SW 1271 (cell line): ENCODE results near the gene B4GALT2.

Experiments used
- DNase-seq, 2 experiments: peaks; one replicate each; lab custom pipeline; 2025; lab: John Stamatoyannopoulos, UW

The B4GALT2 gene

GRCh38 chr1:44002606-44003157, 23.7 kb downstream of the B4GALT2 start:
- DNase-seq: no peak

GRCh38 chr1:44008259-44008658, 29.2 kb downstream of the B4GALT2 start:
- DNase-seq: no peak

- DNase-seq: no peak
These were observed 32.0 kb downstream of the B4GALT2 start for GRCh38 chr1:44010935-44011471.

- no peak for DNase-seq
These were observed 33.4 kb downstream of the B4GALT2 start for GRCh38 chr1:44012404-44012803.

GRCh38 chr1:44012941-44013609, 34.1 kb downstream of the B4GALT2 start:
- no peak for DNase-seq

- DNase-seq: no peak
These were observed 34.9 kb downstream of the B4GALT2 start for GRCh38 chr1:44013949-44014348.

- DNase-seq: no peak
These were observed 35.5 kb downstream of the B4GALT2 start for GRCh38 chr1:44014365-44015104.

- no peak for DNase-seq
These were observed 36.2 kb downstream of the B4GALT2 start for GRCh38 chr1:44015206-44015605.

- no peak for DNase-seq
These were observed 37.3 kb downstream of the B4GALT2 start for GRCh38 chr1:44016041-44016889.

- DNase-seq: no peak
These were observed 37.9 kb downstream of the B4GALT2 start for GRCh38 chr1:44016890-44017400.

- no peak for DNase-seq
These were observed 40.5 kb downstream of the B4GALT2 start for GRCh38 chr1:44019466-44019948.

- DNase-seq: no peak
These were observed 41.5 kb downstream of the B4GALT2 start for GRCh38 chr1:44020464-44020863.

- no peak for DNase-seq
These were observed 42.1 kb downstream of the B4GALT2 start for GRCh38 chr1:44021156-44021555.

- no peak for DNase-seq
These were observed 42.7 kb downstream of the B4GALT2 start for GRCh38 chr1:44021581-44022321.

GRCh38 chr1:44024031-44024902, 45.3 kb downstream of the B4GALT2 start:
- no peak for DNase-seq

- DNase-seq: no peak
These were observed 46.0 kb downstream of the B4GALT2 start for GRCh38 chr1:44024903-44025525.

- DNase-seq: no peak
These were observed 46.8 kb downstream of the B4GALT2 start for GRCh38 chr1:44025816-44026215.

- no peak for DNase-seq
These were observed 48.3 kb downstream of the B4GALT2 start for GRCh38 chr1:44027320-44027719.

- peak in 1 of 2 experiments; percentile 69 for DNase-seq
These were observed 50.4 kb downstream of the B4GALT2 start for GRCh38 chr1:44029260-44029910.
